Measurements from ENCODE around the gene NAV3.

Gene NAV3

GRCh38 chr12:77993658-77994057 lies 163.0 kb downstream of the NAV3 start:
- no peak for DNase-seq

DNA sequence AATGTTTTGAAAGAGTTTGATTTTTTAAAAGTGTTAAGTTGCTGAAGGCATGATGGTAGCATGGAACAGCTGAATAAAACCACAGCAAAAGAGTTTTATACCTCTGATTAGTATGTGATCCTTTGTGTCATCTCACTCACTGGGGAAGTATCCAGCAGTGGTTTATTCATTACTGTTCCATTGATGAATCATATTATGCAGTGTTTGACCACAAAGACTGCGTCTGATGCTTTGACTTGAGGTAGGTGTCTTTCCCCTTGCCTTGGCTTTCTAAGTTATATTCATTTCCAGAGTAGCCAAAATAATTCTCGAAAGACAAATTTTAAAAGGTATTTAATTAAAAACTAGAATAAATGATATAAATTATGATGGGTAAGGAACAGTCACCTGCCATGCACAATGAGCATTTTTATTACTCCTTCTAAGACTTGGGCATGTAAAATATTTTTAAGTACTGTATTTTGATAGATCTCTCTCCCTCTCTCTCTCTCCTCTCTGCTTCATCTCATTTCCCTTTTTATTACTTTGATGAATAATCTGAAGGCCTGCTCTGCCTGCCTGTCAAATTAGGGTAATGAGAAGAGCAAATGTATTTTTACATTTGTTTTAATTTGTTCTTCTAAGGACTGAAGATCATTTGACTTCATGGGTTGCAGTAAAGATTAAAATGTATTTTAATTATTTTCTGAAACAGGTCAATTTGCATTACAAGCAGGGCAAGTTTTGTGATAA lies 164.9 kb downstream of the NAV3 start:
- DNase-seq = no peak

DNA sequence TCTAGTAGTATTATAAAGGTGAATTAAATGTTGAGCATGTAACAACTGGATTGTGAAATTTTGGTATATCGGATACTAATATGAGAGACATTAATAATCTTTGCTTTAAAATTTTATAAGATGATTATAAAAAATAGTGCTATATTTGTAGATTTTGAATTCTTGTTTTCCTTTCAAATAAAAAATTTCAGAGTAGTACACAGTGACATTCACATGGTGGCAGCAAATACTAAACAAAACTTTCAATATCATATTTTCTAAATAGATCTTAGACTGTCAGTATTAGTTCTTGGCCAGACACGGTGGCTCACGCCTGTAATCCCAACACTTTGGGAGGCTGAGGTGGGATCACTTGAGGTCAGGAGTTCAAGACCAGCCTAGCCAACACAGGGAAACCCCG lies 166.0 kb downstream of the NAV3 start:
- DNase-seq = no peak

DNA sequence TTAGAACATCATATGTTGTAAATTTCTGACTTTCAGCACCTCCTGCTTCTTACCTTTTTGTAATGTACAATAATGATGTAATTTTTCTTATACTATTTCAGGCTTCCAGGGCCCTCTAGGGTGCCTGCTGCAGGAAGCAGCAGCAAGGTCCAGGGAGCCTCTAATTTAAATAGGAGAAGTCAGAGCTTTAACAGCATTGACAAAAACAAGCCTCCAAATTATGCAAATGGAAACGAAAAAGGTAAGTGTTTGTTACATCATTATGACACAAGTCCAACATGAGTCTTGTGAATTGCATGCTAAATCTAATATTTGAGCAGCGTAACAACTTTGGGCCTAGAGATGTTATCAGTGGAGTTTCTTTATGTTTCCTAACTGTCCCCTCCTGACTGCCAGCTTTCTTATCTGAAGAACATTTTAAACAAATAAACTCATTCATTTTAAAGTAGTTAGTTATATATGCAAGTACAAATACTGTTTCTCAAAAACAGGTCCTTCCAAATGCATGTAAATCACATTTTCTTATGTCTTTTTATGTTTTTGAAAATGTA lies 167.6 kb downstream of the NAV3 start:
- DNase-seq = no peak

DNA sequence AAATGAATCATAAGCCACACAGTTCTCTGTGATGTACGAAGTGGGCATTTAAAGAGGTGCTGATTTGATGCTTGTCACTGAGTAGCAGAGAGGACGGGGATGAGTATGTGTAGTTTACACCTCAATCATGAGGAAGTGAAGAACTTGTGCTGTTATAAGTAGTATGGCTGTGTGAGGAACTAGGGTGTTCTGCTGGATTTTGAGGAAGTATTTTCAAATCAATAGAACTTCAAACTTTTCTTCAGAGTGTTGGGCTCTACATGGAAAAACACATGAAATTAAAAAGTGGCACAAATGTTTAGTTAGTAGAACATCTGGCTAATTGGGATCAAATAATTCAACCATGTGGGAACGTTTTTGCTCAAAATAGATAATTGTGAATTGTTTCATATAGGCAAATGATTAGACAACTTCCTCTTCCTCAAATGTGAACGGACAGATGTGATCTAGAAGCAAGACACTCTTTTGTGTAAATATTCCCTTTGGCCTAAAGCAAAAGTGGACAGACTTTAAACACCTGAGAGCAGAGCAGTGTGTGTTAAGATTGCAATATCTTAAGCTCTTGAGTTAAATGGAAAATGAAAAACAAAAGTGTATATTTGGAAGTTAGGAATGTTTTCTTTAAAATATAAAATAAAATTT lies 168.5 kb downstream of the NAV3 start:
- no peak for DNase-seq

DNA sequence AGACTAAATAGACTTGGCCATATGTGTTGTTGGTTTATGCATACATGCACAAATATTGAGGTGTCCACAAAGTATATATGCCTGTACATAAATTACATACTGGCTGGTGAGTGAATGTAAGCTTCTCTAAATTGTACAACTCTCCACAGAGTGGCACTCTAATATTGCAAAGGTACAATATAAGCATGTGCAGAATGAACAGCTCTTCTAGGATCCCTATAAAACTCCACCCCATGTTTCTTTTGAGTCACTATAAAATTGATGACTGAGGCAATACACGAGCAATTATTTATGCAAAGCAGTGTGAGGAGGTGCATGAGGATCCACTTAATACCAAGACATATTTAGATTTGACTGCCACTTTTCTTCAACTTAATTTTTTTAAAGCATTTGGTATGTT lies 172.2 kb downstream of the NAV3 start:
- no peak for DNase-seq

DNA sequence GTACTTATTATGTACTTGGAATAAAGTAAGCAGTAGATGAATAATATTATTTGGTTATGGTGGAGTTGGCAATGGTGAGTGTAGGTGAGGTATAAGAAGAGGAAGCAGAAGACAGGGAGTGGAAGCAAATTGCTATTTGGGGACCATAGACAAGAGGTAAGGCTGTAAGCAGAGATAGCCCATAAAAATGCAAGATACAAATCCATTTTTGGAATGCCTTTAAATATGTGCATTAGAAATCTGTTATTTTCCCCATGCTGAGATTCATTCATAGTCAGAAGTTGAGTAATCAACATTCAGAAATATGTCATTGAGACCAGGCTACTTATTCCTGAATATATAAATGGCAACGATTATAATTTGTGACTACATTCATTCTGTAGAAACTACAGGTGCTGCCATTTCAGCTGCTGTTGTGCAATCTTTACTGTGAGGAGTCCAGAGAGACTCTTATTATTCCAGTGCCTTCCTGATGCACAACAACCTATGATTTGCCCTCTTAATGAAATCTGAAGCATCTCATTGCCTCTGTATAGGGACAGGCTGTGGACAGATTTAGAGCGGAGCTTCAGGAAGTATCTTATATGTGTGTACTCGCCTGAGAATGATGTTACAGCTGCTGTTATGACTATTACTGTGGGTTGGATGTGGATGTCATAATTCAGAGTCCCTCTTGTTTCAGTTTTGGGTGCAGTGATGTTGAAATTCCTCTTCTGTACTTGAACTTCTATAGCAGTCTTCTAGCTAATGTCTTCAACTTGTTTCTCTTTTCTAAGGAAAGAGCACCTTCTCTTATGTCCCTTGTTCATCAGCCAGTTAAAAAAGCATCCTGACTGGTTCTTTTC lies 173.8 kb downstream of the NAV3 start:
- DNase-seq = no peak

- no peak for DNase-seq
Measured at GRCh38 chr12:78005094-78005492, 174.4 kb downstream of the NAV3 start.

DNA sequence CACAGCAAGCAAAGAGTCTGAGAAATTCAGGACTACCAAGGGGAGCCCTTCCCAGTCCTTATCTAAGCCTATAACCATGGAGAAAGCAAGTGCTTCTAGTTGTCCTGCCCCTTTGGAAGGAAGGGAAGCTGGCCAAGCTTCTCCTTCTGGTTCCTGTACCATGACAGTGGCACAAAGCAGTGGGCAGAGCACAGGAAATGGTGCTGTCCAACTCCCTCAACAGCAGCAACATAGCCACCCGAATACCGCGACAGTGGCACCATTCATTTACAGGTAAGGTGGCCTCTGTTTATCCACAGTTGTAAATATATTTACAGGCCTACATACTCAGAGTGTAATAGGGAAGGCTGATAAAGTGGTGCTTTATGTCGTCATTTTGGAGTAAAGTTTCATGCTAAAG lies 176.5 kb downstream of the NAV3 start:
- no peak for DNase-seq

GRCh38 chr12:78009031-78009430 lies 178.3 kb downstream of the NAV3 start:
- no peak for DNase-seq

GRCh38 chr12:78018171-78018910 lies 187.6 kb downstream of the NAV3 start:
- DNase-seq = no peak

GRCh38 chr12:78018939-78019338 lies 188.2 kb downstream of the NAV3 start:
- no peak for DNase-seq

GRCh38 chr12:78028426-78028825 lies 197.7 kb downstream of the NAV3 start:
- no peak for DNase-seq

DNA sequence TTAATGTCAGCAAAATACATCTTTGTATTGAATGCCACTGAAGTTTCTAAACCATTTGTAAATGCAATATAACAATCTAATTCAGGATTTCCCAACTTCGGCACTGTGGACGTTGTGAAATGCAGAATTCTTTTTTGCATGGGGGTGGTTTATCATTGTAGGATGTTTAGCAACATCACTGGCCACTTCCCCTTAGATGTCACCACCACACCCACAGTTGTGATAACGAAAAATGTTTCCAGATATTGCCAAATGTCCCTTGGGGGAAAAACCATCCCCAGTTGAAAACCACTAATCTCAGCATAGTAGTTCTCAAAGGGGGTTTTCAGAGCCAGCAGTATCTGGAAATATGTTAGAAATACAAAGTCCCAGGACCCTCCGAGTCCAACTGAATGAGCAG lies 203.3 kb downstream of the NAV3 start:
- no peak for DNase-seq

DNA sequence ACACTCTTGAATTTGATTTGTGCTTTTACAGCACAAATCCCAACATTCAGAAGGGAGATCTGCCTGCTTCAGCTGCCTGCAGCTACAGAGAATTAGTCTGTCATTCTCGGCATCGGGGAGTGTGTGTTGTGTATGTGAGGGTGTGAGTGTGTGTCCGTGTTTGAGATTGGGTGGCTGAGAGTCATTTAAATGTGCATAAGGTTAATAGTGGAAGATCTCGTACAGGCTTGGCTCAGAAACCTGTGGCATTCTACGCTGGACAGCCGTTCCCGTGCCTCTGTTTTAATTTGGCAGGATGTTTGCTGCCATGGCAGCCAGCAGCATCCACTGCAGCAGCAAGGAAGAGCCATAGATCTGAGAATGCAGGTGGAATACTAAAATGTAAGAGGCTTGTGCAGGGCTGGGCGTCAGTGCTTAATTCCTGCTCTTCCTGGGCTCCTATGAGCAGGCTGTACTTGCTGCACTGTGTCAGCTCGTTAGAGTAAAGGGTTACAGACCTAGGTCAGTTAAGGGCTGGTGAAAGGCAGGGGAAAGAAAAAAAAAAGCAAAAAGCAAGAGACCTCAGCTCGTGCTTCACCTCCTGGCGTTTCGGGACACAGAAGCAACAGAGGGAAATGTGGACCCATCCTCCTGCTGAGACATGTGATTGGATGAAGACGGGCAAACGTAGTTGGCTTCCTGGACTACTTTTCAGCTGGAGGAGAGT lies 205.4 kb downstream of the NAV3 start:
- DNase-seq = no peak

DNA sequence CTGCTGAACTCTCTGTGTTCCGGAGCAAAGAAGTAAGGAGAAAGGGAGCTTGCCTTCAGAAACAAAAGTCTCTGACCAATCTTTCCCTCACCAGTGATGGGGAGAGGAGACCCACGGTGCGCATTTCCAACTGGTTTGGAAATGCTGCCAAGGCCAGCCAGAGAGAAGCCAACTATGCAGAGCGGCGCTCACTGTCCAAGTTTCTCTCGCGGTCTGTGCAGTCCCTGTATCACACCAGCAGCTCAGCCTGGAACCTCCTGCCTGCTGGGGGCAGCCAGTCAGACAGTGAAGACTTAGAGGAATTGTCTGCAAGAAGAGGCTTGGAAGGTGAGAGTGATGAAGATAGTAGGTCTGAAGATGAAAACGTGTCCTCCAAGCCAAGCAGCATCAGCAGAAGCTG lies 206.2 kb downstream of the NAV3 start:
- no peak for DNase-seq

DNA sequence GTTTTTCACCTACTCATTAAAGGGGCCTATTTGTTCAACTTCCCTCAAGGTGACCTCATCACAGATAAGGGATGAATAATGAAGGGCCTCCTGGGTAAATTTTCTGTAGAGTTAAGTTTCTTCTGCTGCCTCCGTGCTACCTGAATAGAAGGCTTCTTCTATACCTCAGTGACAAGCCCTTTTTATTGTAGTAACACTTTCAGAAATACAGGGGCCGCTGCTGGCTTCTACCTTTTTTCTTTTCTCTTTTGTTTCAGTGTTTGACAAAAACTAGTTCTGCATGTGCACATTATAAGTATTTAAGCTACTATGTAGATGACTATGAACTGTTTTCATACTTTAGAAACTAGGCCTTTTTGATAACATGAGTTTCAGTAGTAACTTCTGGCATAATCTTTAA lies 207.0 kb downstream of the NAV3 start:
- DNase-seq = no peak

GRCh38 chr12:78038541-78038940 lies 207.8 kb downstream of the NAV3 start:
- DNase-seq = no peak

DNA sequence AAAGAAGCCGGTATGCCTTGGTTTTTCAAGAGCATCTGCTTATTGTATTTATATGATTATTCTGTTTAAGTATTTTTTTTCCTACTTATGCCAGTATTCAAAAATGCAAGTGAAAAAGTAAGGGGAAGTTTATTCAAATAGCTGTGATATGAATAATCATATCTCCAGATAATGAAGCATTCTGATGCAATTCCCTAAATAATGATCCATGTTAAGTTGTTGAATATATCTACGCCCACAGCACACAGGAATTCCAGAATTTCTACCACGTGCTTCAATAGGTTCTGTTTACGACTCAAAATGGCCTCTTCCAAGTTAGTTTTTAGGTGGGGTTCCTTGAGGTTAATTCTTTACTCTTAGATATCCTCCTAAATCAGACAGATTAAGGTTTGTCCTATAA lies 208.3 kb downstream of the NAV3 start:
- DNase-seq = no peak

GRCh38 chr12:78040111-78040510 lies 209.4 kb downstream of the NAV3 start:
- DNase-seq = no peak

GRCh38 chr12:78050790-78051189 lies 220.1 kb downstream of the NAV3 start:
- no peak for DNase-seq

DNA sequence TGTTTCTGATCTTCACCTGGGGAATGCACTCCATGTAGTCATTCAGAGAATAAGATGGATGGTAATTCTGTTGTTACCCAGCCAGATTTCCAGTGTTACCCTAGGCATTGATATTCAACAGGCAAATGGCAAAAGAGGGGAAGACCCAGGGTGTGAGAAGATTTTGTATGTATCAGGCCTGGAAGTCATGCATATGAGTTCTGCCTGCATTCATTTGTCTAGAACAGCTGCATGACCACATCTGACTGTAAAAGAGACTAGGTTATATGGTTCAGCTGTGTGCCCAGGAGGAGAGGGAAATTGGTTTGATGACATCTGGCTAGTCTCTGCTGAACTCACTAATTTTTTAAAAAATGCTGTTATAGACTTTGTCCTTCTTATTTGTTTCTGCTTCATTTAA lies 224.9 kb downstream of the NAV3 start:
- DNase-seq = no peak

Measured in stimulated activated naive CD4-positive, alpha-beta T cell (primary cell).